GM21619 (cell line): ENCODE results near the gene MAGI2.

Experiments used
- ATAC-seq: cut with Tn5 transposase; IDR thresholded peaks from one replicate; pipeline ENCODE4 v1.9.1; 2021; ENCODE audit not compliant: unreplicated experiment

MAGI2 gene

GRCh38 chr7:78172267-78172757 lies 1281.2 kb downstream of the MAGI2 start:
- no peak for ATAC-seq

- ATAC-seq = no peak
These were observed 1282.1 kb downstream of the MAGI2 start for GRCh38 chr7:78171398-78171797.

GRCh38 chr7:78170815-78171214 lies 1282.7 kb downstream of the MAGI2 start:
- no peak for ATAC-seq

- peak; percentile 73 for ATAC-seq
These were observed 1283.5 kb downstream of the MAGI2 start for GRCh38 chr7:78169992-78170391.

GRCh38 chr7:78168865-78169264 lies 1284.6 kb downstream of the MAGI2 start:
- no peak for ATAC-seq

GRCh38 chr7:78167860-78168259 lies 1285.6 kb downstream of the MAGI2 start:
- ATAC-seq = no peak

GRCh38 chr7:78165854-78166253 lies 1287.6 kb downstream of the MAGI2 start:
- ATAC-seq = no peak

GRCh38 chr7:78165454-78165853 lies 1288.0 kb downstream of the MAGI2 start:
- ATAC-seq = no peak

GRCh38 chr7:78164459-78164858 lies 1289.0 kb downstream of the MAGI2 start:
- ATAC-seq = no peak

GRCh38 chr7:78161781-78162180 lies 1291.7 kb downstream of the MAGI2 start:
- ATAC-seq = no peak

- ATAC-seq = no peak
These were observed 1293.9 kb downstream of the MAGI2 start for GRCh38 chr7:78159545-78159944.

GRCh38 chr7:78153285-78153684 lies 1300.2 kb downstream of the MAGI2 start:
- no peak for ATAC-seq

- ATAC-seq = no peak
These were observed 1302.2 kb downstream of the MAGI2 start for GRCh38 chr7:78151229-78151628.

GRCh38 chr7:78149787-78150186 lies 1303.7 kb downstream of the MAGI2 start:
- ATAC-seq = no peak

GRCh38 chr7:78148166-78148894 lies 1305.1 kb downstream of the MAGI2 start:
- ATAC-seq = no peak

GRCh38 chr7:78146546-78146945 lies 1306.9 kb downstream of the MAGI2 start:
- ATAC-seq = no peak

- ATAC-seq = no peak
These were observed 1309.8 kb downstream of the MAGI2 start for GRCh38 chr7:78143661-78144060.

GRCh38 chr7:78141522-78142281 lies 1311.8 kb downstream of the MAGI2 start:
- ATAC-seq = no peak

- no peak for ATAC-seq
These were observed 1313.4 kb downstream of the MAGI2 start for GRCh38 chr7:78140109-78140508.

GRCh38 chr7:78139335-78139734 lies 1314.1 kb downstream of the MAGI2 start:
- ATAC-seq = no peak

- no peak for ATAC-seq
These were observed 1318.7 kb downstream of the MAGI2 start for GRCh38 chr7:78134774-78135173.

GRCh38 chr7:78134256-78134655 lies 1319.2 kb downstream of the MAGI2 start:
- peak; percentile 56 for ATAC-seq
